Measurements from ENCODE around the gene DNMT3B.
A peak's percentile ranks its signal among the peaks of the same experiment; 100 is the strongest.
"Not testable (repeated sequence)": the region's sequence is repeated elsewhere in the genome, so short reads cannot be mapped to it uniquely, and the experiment has no call there.

The DNMT3B gene

DNA sequence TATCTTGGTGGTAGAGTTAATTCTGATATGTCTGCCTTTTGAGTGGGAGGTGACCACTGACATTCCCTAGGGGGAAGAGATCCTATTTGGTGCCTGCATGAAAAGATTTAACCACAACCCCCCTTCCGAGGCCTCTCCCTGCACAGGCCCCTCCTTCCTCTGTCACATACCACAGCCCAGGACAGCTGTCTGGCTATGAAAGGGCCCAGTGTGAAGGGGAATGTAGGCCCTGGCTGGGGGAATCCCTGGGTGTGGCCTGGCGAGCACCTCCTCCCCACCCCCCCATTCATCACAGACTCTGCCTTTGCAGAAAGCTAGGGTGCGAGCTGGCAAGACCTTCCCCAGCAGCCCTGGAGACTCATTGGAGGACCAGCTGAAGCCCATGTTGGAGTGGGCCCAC is 30.1 kb downstream of the DNMT3B start:
- DNase-seq: no peak

DNA sequence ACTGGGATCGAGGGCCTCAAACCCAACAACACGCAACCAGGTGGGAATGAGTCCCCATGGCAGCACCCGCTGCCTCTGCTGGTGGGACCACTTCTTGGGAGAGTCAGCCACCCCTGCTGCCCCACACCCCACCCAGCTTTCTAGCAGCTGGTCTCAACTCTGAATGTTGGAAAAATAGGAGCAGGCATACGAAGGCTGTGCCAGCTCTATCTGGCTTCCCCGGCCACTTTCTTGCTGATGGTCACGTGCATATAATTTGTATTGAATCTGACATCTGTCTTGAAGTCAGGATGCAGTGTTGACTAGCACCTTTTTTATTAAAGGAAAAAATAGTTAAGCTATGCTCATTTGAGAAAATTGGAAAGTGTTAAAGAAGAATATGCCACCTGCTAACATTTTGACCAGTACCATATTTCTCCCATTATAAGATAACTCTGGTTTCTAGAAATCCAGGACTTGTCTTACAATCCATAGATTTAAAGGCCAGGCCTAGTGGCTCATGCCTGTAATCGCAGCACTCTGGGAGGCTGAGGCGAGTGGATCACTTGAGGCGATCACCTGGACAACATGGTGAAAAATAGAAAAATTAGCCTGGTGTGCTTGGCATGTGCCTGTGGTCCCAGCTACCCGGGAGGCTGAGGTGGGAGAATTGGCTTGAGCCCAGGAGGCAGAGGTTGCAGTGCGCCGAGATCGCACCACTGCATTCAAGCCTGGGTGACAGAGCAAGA is 30.7 kb downstream of the DNMT3B start:
- no peak for DNase-seq

DNA sequence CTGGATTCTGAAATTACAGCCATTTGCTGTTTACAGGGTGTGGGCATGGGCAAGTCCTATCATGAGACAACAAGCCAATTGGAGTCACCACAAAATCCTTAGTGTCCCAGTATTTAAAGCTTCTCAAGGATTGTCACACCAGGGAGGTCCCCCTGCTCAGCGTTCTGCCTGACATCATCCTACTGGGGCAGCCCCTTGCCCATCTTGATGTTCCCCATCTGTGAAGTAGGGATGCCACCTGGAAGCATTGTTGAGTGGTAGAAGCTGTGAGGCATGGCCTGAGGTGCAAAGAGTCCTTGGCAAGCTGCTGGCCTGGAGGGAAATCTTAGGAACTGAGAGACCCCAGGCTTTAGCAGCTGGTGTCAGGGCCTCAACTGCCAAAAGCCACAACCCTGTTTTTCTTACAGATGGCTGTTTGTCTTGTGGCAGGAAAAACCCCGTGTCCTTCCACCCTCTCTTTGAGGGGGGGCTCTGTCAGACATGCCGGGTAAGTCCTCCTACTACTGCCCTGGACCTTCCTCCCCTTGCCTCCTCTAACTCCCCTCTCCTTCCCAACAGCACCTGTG is 34.3 kb downstream of the DNMT3B start:
- no peak for DNase-seq

DNA sequence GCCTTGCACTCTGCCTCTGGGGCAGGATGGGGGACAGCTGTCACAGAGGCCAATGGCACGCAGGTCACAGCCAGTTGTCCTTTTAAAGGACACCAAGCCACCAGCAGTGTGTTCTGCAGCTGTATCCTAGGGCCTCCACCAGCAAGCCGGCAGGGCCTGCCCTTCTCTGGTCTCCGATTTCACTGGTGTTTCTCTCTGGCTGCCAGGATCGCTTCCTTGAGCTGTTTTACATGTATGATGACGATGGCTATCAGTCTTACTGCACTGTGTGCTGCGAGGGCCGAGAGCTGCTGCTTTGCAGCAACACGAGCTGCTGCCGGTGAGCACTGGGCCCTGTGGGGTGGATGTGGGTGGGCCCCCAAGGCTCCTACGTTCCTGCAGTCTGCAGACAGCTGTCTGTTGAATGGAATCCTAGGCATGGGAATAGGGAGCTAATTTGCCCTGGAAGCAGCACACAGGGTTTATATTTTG is 34.8 kb downstream of the DNMT3B start:
- DNase-seq: no peak

DNA sequence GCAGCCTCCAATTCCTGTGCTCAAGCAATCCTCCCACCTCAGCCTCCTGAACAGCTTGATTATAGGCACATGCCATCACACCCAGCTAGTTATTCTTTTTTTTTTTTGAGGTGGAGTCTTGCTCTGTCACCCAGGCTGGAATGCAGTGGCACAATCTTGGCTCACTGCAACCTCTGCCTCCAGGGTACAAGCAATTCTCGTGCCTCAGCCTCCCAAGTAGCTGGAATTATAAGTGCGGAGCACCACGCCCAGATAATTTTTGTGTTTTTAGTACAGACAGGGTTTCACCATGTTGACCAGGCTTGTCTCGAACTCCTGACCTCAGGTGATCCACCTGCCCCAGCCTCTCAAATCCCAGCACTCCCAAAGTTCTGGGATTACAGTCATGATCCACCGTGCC is 35.4 kb downstream of the DNMT3B start:
- DNase-seq: not testable (repeated sequence)

DNA sequence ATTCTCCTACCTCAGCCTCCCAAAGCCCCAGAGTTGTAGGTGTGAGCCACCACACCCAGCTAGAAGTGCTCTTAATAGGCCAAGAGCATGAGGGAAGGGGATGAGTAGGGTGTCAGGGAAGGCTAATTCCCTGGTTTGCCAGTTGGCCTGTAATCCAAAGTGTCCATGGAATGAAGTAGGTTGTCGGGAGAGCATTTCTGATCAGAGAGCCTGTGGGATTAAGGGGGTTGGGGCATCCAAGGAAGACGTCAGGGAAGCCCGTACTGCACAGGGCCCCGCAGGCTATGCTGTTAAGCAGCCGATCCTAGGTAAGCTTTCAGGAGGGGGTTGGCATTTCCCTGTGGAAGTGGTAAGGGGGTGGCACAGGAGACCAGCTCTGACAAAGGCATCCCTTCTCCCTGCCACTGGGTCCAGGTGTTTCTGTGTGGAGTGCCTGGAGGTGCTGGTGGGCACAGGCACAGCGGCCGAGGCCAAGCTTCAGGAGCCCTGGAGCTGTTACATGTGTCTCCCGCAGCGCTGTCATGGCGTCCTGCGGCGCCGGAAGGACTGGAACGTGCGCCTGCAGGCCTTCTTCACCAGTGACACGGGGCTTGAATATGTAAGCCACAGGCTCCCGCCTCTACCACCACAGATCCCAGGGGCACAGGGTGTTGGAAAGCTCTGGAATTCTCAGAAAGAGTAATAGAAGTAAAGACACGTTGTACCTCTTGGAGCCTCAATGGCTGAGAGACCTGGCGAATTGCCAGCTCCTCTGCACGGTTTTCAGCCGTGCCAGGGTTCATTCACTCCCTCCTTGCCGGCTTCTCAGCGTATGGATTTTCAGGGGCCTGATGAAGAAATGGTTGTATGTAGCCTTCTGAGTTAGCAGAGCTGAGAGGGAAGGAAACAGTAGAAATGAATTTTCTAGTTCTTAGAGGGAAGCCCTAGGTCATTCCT is 36.1 kb downstream of the DNMT3B start:
- DNase-seq: no peak

DNA sequence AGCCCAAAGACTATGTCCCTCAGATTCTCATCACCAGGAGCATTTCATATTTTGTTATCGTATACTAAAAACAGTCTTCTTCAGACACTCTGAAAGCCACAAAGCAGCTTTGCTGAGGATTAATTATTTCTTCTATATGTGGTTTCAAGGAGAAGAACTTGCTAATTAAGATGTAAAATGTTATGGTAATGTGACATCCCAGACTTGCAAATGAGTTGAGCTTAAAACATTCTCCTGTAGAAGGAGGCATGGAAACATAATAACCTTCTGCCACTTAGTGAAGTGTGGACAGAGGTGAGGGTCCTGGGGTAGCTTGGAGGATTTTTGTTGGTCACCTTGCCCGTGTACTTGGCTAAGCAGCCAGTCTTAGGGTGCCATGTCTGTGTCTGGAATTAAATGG is 40.9 kb downstream of the DNMT3B start:
- no peak for DNase-seq

DNA sequence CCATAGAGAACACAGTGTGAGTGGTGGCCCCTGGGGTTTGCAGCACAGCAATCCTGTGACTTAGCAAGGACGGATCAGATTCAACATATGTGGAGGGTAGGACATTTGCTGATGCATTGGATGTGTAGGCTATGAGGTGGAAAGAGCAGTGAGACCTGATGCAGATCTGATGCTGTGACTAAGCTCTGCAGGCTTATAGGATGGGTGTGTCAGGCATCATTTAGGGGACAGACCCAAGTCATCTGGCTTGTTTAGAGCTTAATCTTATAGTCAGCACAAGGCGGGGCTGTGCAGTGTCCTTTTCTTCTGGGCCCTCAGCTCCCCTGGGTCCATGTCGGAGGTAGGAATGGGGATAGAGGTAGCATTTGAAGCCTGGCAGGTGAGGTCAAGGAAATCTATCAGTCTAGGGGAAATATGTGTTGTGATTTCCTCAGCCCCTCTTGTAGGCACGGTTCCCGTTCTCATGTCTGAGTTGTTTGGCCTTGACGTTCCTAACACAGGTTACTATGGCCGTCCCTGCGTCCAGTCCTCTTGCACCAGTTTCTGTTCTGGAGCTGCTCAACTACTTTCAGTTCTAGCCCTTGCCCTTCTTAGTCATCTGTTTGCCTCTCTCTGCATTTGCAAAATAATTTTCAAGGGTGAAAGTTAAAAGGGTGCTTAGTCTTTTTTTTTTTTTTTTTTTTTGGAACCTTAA is 42.0 kb downstream of the DNMT3B start:
- DNase-seq: no peak

DNA sequence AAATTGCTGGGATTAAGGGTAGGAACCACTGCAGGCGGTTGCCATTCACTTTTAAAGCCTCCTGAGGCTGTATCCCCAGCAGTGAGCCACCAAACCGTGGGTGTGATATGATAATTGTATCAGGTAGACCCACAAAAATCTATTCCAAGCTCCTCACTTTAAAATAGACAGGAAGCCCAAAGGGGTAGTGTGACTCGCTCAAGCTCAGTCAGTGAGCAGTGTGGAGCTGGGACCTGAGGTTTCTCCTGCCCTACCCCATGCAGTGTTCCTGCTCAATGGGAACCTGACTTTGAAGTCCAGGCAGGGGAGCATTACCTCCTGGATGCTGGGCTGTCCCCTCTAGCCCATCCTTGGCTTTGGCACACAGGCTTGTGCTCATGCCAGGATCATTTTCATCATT is 42.6 kb downstream of the DNMT3B start:
- no peak for DNase-seq

DNA sequence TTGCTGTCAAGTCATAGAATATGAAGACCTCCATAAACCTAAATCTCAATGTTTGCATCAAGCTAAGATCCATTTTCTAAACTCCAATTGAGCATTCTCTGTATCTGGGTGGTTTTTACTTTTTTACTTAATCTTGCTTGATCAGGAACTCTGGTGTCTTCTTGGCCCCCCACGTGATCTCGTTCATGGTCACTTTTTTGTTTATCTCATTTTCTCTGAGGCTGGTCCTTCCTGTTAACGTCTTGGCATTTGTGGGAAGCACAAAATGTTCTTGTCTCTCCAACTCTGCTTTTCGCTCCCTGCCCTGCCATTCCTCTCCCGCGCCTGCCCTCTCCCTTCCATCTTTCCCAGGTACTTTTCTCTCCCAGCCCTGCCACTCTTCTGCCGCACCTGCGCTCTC is 43.5 kb downstream of the DNMT3B start:
- no peak for DNase-seq

DNA sequence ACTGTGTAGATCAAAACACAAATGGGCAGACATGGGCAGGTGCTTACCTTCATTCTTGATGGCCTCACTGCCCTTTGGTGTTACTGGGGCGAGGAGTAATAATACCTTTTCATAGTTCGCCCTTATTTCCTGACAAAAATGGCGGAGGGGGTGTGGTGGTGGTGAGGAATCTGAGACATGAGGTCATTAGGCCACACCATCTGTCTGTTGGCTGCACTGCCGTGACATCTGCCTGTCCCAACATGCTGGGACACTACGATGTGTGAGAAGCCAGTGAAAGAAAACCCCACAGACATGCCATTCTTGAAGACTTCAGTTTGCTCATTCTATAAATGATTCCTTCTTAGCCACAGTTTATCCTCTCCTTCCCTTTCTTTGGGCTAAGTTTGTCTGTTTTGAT is 44.2 kb downstream of the DNMT3B start:
- DNase-seq: no peak

DNA sequence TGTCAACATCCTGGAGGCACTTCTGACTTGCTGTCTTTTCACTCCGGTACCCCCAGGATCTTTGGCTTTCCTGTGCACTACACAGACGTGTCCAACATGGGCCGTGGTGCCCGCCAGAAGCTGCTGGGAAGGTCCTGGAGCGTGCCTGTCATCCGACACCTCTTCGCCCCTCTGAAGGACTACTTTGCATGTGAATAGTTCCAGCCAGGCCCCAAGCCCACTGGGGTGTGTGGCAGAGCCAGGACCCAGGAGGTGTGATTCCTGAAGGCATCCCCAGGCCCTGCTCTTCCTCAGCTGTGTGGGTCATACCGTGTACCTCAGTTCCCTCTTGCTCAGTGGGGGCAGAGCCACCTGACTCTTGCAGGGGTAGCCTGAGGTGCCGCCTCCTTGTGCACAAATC is 45.5 kb downstream of the DNMT3B start:
- no peak for DNase-seq

DNA sequence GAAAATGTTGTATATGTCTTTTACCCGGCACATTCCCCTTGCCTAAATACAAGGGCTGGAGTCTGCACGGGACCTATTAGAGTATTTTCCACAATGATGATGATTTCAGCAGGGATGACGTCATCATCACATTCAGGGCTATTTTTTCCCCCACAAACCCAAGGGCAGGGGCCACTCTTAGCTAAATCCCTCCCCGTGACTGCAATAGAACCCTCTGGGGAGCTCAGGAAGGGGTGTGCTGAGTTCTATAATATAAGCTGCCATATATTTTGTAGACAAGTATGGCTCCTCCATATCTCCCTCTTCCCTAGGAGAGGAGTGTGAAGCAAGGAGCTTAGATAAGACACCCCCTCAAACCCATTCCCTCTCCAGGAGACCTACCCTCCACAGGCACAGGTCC is 46.3 kb downstream of the DNMT3B start:
- no peak for DNase-seq

DNA sequence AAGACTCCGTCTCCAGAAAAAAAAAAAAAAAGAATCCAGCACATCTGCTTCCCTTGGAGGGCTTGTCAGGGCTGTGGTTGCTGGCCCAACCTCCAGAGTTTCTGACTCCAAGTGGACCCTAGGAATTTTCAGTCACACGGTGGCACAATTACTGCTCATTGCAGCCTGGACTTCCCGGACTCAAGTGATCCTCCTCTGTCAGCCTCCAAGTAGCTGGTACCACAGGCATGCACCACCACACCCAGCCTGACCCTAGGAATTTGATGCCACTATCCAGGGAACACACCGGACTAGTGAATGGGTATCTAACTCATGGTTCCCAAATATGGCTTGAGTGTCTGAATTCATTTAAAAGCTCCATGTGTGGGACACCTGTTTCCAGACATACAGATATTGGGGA is 47.7 kb downstream of the DNMT3B start:
- DNase-seq: no peak

DNA sequence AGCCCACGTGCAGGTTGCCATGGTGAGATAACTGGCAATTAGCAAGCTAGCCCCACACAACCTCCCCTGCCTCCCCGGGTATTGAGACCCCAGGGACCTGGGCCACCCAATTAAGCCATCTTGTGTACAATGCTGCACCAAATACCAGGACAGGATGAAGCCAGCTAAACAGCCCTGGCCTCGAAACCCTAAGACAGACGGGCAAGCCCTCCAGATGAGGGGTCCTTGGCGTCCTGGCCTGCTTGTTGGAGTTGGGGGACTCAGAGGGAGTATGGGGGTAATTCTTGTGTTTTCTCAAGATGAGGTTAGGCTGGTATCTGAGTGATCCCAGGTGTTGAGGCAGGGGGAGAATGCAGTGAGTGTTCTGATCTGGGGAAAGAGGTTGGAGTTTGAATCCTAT is 48.8 kb downstream of the DNMT3B start:
- no peak for DNase-seq

DNA sequence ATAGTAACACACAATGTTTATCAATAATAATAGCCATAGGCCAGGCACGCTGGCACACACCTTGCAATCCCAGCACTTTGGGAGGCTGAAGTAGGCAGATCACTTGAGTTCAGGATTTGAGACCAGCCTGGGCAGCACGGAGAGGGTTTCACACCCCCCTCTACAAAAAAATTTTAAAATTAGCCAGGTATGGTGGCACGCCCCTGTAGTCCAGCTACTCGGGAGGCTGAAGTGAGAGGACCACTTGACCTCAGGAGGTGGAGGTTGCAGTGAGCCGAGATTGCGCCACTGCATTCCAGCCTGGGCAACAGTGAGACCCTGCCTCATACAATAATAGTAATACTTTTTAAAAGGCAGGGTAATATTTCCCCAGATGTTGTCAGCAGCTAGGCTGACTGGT is 49.7 kb downstream of the DNMT3B start:
- no peak for DNase-seq

DNA sequence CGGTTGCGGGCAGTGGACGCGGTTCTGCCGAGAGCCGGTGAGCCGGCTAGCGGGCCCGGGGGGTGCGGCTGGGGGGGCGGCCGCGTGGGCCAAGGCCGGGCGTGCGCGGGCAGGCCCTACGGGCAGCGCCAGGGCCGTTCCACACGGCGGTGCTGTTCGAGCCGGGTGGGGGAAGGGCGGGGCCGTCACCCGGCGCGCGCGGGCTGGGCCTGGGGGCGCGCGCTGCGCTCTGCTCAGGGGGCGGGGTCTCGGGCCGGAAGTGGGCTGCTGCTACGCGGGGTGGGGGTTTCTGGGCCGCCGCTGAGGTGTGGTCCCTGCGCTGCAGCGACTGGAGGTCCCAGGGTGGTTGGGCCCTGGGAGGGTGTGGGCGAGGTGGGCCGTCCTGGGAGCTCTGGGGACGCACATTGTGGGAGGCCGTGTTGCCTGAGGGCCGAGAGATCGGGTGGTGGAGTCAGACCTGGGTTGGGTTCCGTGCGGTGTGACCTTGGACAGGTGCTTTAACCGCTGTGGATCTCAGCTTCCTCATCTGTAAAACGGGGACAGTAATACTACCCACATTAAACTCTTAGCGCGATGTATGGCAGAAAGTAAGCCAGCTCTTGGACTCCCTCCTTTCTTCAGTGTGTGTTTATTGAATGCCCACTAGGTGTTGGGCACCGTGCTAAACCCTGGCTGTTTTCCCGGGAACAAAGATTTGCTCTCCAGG is 58.0 kb downstream of the DNMT3B start:
- no peak for DNase-seq

DNA sequence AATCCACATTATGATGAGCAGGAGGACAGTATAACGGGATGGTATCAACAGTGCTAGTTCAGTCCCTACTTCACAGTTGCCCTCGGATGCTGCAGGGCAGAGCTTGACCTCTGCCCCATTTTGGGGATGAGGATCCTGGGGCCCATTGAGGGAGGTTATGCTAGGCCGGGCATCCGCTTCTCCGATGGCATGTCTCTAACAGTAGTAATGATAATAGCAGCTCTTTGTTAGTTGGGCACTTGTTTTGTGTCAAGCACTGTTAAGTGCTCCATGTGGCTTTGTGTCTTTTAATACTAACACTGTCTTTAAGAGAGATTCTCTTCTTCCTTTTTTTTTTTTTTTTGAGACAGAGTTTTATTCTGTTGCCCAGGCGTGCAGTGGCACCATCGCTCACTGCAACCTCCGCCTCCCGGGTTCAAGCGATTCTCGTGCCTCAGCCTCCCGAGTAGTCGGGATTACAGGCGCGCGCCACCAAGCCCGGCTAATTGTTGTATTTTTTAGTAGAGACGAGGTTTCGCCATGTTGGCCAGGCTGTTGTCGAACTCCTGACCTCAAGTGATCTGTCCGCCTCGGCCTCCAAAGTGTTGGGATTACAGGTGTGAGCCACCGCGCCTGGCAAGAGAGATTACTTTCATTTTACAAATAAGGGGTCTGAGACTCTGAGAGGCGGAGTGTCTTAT is 58.7 kb downstream of the DNMT3B start:
- no peak for DNase-seq

DNA sequence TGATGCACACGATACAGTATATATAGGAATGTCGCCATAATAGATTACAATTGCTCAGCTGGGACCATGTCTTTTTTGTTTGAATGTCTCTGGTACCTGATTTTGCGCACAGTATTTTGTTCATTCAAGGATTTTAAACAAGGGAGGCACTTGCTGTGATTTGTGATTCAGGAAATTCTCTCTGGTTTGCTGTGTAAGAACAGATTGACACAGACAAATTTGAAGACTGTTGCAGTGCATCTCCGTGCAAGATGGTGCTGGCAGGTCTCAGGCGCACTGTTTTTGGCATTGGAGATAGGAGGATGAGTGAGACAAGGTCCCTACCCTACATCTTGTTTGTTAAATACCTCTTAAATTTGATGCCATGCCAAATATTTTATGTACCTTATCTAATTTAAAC is 60.0 kb downstream of the DNMT3B start:
- no peak for DNase-seq

DNA sequence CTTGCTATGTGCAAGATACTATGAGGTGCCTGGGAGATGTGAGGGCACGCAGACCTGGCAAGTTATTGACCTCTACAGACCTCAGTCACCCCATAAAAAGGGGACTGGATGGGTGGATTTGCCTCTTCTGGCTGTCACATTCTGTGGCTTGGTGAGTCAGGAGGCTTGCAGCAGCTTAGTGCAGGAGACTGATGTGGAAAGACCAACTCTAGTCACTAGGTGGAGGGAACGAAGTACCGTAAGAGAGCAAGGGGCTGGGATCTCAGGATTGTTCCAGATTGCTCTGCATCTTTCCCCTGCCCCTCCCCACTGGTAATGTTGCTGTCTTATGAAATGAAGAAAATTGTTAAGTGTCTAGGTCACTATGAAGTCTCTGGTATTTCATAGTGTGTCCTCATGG is 60.9 kb downstream of the DNMT3B start:
- peak; percentile 43 for DNase-seq

DNA sequence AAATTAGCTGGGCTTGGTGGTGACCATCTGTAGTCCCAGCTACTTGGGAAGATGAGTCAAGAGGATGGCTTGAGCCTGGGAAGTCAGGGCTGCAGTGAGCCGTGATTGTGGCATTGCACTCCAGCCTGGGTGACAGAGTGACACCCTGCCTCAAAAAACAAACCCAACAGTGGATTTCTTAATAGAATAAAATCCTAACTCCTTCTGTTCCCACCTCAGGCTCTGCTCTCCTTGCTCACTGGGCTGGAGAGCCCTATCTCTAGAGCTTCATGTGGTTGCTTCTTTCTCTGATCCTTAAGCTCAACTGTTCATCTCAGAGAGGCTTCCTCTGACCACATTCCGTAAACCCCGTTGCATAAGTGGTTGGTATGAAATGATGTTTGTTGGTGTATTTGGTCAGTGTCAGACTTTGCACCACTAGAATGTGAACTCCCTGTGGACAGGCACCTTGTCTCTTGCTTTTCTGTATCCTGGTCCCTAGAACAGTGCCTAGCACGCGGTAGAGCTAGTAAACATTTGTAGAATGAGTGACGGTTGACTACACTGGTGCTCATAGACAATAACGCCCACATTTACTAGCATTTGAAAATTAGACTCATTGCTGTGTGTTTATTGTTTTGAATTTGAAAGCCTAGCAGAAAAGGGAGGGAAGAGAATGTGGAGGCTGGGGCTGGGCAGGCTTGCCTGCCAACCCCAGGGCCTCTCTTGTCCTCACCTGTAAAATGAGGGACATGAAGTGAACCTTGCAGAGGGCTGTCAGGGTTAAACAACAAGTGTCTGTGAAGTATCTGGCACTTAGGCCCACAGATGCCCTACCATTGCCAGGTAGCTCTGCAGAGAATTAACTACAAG is 61.8 kb downstream of the DNMT3B start:
- no peak for DNase-seq
